Right lobe of liver (tissue), 4 donors: ENCODE measurements around the gene CCL4L2.

ENCODE experiments used
- POLR2A ChIP-seq: fragments of 450-650 bp; IDR thresholded peaks from one replicate; pipeline ENCODE4 v1.6.1; 2017; ENCODE audit warnings: antibody characterized with exemption, mild to moderate bottlenecking
- TF ChIP-seq, protein P1 (sequence below), 4 donors: fragments of 200-600 bp in 3 of 4; fragments of 450-650 bp in 1 of 4; IDR thresholded peaks; one replicate each; pipeline versions ENCODE4 v1.5.1 to v1.8.0; 2016 to 2022; ENCODE audit warnings: antibody characterized with exemption in 4 of 4, mild to moderate bottlenecking in 2 of 4
- donor health status: DM: no; HTN: no; CAD: no.
- donor health status: DM: no; HTN: no; CAD: no.
- donor health status: DM: no; HTN: yes; CAD: no.

DNA sequence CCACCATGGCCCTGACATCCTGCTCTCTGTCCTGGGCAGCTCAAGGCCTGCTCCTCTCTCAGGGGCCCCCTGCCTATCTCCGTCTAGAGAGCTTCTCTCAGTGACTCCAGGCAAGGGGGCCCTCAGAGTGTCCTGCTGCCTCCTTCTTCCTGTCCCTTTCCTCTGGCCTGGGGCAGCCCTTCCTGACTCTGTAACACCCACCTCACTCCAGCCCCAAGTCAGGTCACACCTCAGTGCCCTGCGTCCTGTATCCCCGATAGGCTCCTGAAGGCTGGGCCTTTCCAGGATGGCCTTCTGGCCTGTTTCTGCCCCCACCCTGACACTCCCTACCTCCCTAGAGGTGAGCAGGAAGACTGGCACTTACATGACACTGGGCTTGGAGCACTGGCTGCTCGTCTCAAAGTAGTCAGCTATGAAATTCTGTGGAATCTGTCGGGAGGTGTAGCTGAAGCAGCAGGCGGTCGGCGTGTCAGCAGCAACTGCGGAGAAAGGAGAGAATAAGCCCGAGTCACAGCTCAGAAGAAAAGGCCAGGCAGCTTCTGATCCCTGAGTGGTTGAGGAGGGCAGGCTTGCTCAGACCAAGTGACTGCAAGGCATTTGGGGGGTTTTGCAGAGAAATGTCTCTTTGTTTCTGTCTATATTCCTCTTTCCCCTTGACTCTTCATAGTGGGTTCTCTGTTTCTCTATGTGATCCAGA is 15.3 kb upstream of the CCL4L2 start:
- no peak for TF ChIP-seq POLR2A
- TF ChIP-seq, protein P1, sequence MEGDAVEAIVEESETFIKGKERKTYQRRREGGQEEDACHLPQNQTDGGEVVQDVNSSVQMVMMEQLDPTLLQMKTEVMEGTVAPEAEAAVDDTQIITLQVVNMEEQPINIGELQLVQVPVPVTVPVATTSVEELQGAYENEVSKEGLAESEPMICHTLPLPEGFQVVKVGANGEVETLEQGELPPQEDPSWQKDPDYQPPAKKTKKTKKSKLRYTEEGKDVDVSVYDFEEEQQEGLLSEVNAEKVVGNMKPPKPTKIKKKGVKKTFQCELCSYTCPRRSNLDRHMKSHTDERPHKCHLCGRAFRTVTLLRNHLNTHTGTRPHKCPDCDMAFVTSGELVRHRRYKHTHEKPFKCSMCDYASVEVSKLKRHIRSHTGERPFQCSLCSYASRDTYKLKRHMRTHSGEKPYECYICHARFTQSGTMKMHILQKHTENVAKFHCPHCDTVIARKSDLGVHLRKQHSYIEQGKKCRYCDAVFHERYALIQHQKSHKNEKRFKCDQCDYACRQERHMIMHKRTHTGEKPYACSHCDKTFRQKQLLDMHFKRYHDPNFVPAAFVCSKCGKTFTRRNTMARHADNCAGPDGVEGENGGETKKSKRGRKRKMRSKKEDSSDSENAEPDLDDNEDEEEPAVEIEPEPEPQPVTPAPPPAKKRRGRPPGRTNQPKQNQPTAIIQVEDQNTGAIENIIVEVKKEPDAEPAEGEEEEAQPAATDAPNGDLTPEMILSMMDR (IDR thresholded peaks at IDR 0.05): no peak
